Ishikawa (cell line): ENCODE results near the gene CHPF.

ENCODE experiments used
- EP300 ChIP-seq: IDR thresholded peaks from 2 replicates; pipeline ENCODE4 v1.6.1; 2012; ENCODE audit warnings: borderline replicate concordance
- RAD21 ChIP-seq: IDR thresholded peaks from 2 replicates; pipeline ENCODE4 v1.6.1; 2012; ENCODE audit warnings: low read depth
- TAF1 ChIP-seq: IDR thresholded peaks from 2 replicates; pipeline ENCODE4 v1.6.1; 2012; ENCODE audit warnings: low read depth, mild to moderate bottlenecking
- TCF12 ChIP-seq: IDR thresholded peaks from 2 replicates; pipeline ENCODE4 v1.6.1; 2012; ENCODE audit warnings: low read depth
- TEAD4 ChIP-seq: IDR thresholded peaks from 2 replicates; pipeline ENCODE4 v1.6.1; 2012

GRCh38 chr2:219563271-219563928 lies 19.8 kb upstream of the CHPF start:
- TF ChIP-seq TAF1 (no peak), RAD21 (no peak), TCF12 (no peak), EP300 (no peak), TEAD4 (no peak)
